SK-N-SH (cell line): ENCODE results near the gene RFX4. TPM values are rescaled to one million over a fixed set of nuclear protein-coding genes. Genes with fewer than 3 reads are reported as not detected.

Experiments
- CTCF ChIA-PET: fragments of 300-600, 350-600 bp; formaldehyde crosslinking; extraction: SDS; loops from one replicate; lab custom pipeline; 2021; lab: Yijun Ruan, JAX
- POLR2A ChIA-PET: fragments of 350-600 bp; sonication (Branson Sonifier 250); formaldehyde crosslinking; extraction: SDS; loops from one replicate; lab custom pipeline; 2020; ENCODE audit warnings: antibody characterized with exemption, inconsistent platforms; lab: Yijun Ruan, JAX
- DNase-seq: peaks from one replicate; pipeline ENCODE4 v3.0.0; 2012
- H2AFZ ChIP-seq: fragments of 200-600 bp; sonication (generic); 2 replicates; pipeline ENCODE4 v1.8.1; 2016; ENCODE audit warnings: antibody characterized with exemption, mild to moderate bottlenecking, low read depth
- H3F3A ChIP-seq: fragments of 200-600 bp; sonication (generic); replicated peaks from 2 replicates; pipeline ENCODE3; 2016; ENCODE audit warnings: antibody characterized with exemption, mild to moderate bottlenecking; ENCODE audit not compliant: insufficient read depth
- H3K27ac ChIP-seq, 2 experiments: fragments of 200-500 bp in 1 of 2; fragments of 200-600 bp in 1 of 2; sonication (Bioruptor generic) in 1 of 2; sonication (generic), shearing (Covaris generic) in 1 of 2; 2 replicates each; pipeline versions ENCODE4 v1.5.1 to v1.6.1; 2014 to 2016; ENCODE audit warnings: low read depth in 2 of 2, inconsistent platforms in 1 of 2, low read length in 1 of 2, mild to moderate bottlenecking in 1 of 2, mixed read lengths in 1 of 2
- H3K27me3 ChIP-seq: fragments of 200-600 bp; sonication (generic), shearing (Covaris generic); 2 replicates; pipeline ENCODE4 v1.6.1; 2016; ENCODE audit warnings: mixed run types; ENCODE audit not compliant: insufficient read depth
- H3K36me3 ChIP-seq, 2 experiments: fragments of 200-500 bp in 1 of 2; fragments of 200-600 bp in 1 of 2; sonication (Bioruptor generic) in 1 of 2; sonication (generic) in 1 of 2; replicated peaks in 1 of 2; 2 replicates each; pipeline versions ENCODE3 to v1.5.1; 2014 to 2016; ENCODE audit warnings: low read length in 1 of 2, mild to moderate bottlenecking in 1 of 2; ENCODE audit not compliant: insufficient read depth in 2 of 2, control insufficient read depth in 1 of 2
- H3K4me1 ChIP-seq, 2 experiments: fragments of 200-500 bp in 1 of 2; fragments of 200-600 bp in 1 of 2; sonication (Bioruptor generic) in 1 of 2; sonication (generic), shearing (Covaris generic) in 1 of 2; 2 replicates each; pipeline versions ENCODE4 v1.5.1 to v1.6.1; 2014 to 2016; ENCODE audit warnings: low read depth in 1 of 2, low read length in 1 of 2, mixed run types in 1 of 2; ENCODE audit not compliant: insufficient read depth in 2 of 2, control insufficient read depth in 1 of 2
- H3K4me2 ChIP-seq: fragments of 200-600 bp; sonication (generic), shearing (Covaris generic); 2 replicates; pipeline ENCODE4 v1.6.1; 2017; ENCODE audit warnings: mixed run types
- H3K4me3 ChIP-seq, 2 experiments: fragments of 200-500 bp in 1 of 2; fragments of 200-600 bp in 1 of 2; sonication (Bioruptor generic) in 1 of 2; sonication (generic), shearing (Covaris generic) in 1 of 2; 2 replicates each; pipeline versions ENCODE4 v1.5.1 to v1.8.1; 2014 to 2016; ENCODE audit warnings: low read depth in 2 of 2, inconsistent platforms in 1 of 2, low read length in 1 of 2, mild to moderate bottlenecking in 1 of 2, mixed read lengths in 1 of 2, moderate library complexity in 1 of 2
- H3K79me2 ChIP-seq: fragments of 200-600 bp; sonication (generic); 2 replicates; pipeline ENCODE4 v1.8.1; 2017; ENCODE audit warnings: mild to moderate bottlenecking; ENCODE audit not compliant: insufficient read depth
- H3K9ac ChIP-seq: fragments of 200-600 bp; sonication (generic); 2 replicates; pipeline ENCODE4 v1.6.1; 2017; ENCODE audit warnings: mixed run types
- H3K9me2 ChIP-seq: fragments of 200-600 bp; sonication (generic); 2 replicates; pipeline ENCODE4 v1.6.1; 2017; ENCODE audit warnings: mixed run types
- H3K9me3 ChIP-seq: fragments of 200-600 bp; sonication (generic); 2 replicates; pipeline ENCODE4 v1.6.1; 2017; ENCODE audit warnings: mixed run types, mild to moderate bottlenecking, moderate library complexity
- H4K20me1 ChIP-seq: fragments of 200-600 bp; sonication (generic); 2 replicates; pipeline ENCODE4 v1.6.1; 2017; ENCODE audit warnings: mild to moderate bottlenecking, mixed run types; ENCODE audit not compliant: insufficient read depth
- CHD2 ChIP-seq: fragments of 150-350 bp; IDR thresholded peaks from 2 replicates; pipeline ENCODE4 v1.6.1; 2018; ENCODE audit warnings: low read length; ENCODE audit not compliant: partially characterized antibody
- ELF1 ChIP-seq: IDR thresholded peaks from 2 replicates; pipeline ENCODE4 v1.4.0; 2012
- EZH2phosphoT487 ChIP-seq: fragments of 200-600 bp; sonication (generic); IDR thresholded peaks from 2 replicates; pipeline ENCODE4 v1.6.1; 2017; ENCODE audit warnings: low read depth, mixed run types, mild to moderate bottlenecking, antibody characterized with exemption, moderate library complexity, borderline replicate concordance
- FOXM1 ChIP-seq: IDR thresholded peaks from 2 replicates; pipeline ENCODE4 v1.4.0; 2012; ENCODE audit warnings: low read depth, mild to moderate bottlenecking
- GATA2 ChIP-seq: sonication (generic); formaldehyde crosslinking; IDR thresholded peaks from 2 replicates; pipeline ENCODE4 v1.5.0; 2020; ENCODE audit warnings: mild to moderate bottlenecking, missing genetic modification reagents
- NFIC ChIP-seq: IDR thresholded peaks from 2 replicates; pipeline ENCODE4 v1.4.0; 2012; ENCODE audit warnings: borderline replicate concordance
- NRF1 ChIP-seq: IDR thresholded peaks from 2 replicates; pipeline ENCODE4 v1.6.1; 2012; ENCODE audit warnings: low read depth, mild to moderate bottlenecking, low read length
- POLR2AphosphoS5 ChIP-seq: IDR thresholded peaks from 2 replicates; pipeline ENCODE4 v1.6.1; 2012; ENCODE audit warnings: low read depth, low read length
- RXRA ChIP-seq: IDR thresholded peaks from 2 replicates; pipeline ENCODE4 v1.4.0; 2012; ENCODE audit warnings: low read depth, mild to moderate bottlenecking, borderline replicate concordance
- SMC3 ChIP-seq: IDR thresholded peaks from 2 replicates; pipeline ENCODE4 v1.6.1; 2012; ENCODE audit warnings: low read depth, low read length, improper control_type of control experiment
- TAF1 ChIP-seq: IDR thresholded peaks from 2 replicates; pipeline ENCODE4 v1.6.1; 2012; ENCODE audit warnings: low read depth, mild to moderate bottlenecking, low read length, moderate library complexity, borderline replicate concordance
- TCF12 ChIP-seq: IDR thresholded peaks from 2 replicates; pipeline ENCODE4 v1.4.0; 2012
- TEAD4 ChIP-seq: IDR thresholded peaks from 2 replicates; pipeline ENCODE4 v1.4.0; 2012; ENCODE audit warnings: mild to moderate bottlenecking, borderline replicate concordance; ENCODE audit not compliant: insufficient read depth
- WGBS: methylation state at CpG from one replicate; pipeline ENCODE4 v1.1.6; 2017; ENCODE audit warnings: low lambda C conversion rate; 5-methylcytosine and 5-hydroxymethylcytosine counted together
- polyA plus RNA-seq, 3 experiments: library from polyadenylated mRNA; depleted of rRNA; stranded (reverse); fragments of >200 nt; gene quantifications; 2 replicates each; pipeline ENCODE4 v1.2.3, GENCODE V29; 2012
- TF ChIP-seq, protein P1 (sequence below): IDR thresholded peaks from 2 replicates; pipeline ENCODE4 v1.6.1; 2012; ENCODE audit warnings: mild to moderate bottlenecking, low read depth, low read length, moderate library complexity
- TF ChIP-seq, protein P2 (sequence below): fragments of 200-600 bp; sonication (generic); IDR thresholded peaks from 2 replicates; pipeline ENCODE4 v1.6.1; 2017; ENCODE audit warnings: antibody characterized with exemption, mild to moderate bottlenecking, moderate library complexity
- TF ChIP-seq, protein P3 (sequence below): IDR thresholded peaks from 2 replicates; pipeline ENCODE4; 2012
- TF ChIP-seq, protein P4 (sequence below): fragments of 150-350 bp; IDR thresholded peaks from 2 replicates; pipeline ENCODE4 v1.6.1; 2017; ENCODE audit warnings: antibody characterized with exemption, low read length, low read depth, borderline replicate concordance
- TF ChIP-seq, protein P5 (sequence below): fragments of 150-350 bp; IDR thresholded peaks from 2 replicates; pipeline ENCODE4 v1.6.1; 2016; ENCODE audit warnings: mild to moderate bottlenecking, low read depth, low read length

RFX4 gene
- polyA plus RNA-seq, 1 of the 3 experiments (the other 2 are of a cell fraction): not detected

DNA sequence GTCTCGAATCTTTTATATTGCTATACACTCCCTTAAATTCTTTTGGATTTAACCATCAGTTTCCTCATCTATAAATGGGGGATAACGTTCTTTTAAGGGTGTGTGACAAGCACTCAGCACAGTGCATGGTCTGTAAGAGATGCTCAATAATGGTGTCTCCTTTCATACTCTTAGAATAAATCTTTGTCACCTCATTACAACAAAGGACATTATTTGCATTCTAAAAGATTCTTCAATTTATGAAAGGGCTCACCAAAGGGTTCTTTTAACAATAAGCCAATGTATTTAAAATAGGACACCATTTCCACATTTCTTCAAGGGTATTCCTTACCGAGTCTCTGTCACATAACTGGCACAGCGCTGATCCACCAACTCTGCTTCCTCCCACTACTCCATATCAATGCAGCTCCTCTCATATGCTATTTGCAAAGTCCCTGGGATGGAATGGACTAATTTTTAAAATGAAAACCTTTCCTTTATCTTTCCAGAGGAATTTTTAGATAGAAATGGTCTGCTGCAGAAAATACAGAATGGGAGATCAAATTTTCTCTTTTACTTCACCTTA, 162.5 kb downstream of the RFX4 start:
- Histone ChIP-seq H3K36me3 (no peaks in the 10 kb centered on the region), H3K4me2 (no peak overlapping the region), H2AFZ (no peak overlapping the region), H3K4me3 (no peak overlapping the region), H4K20me1 (no peaks in the 10 kb centered on the region), H3F3A (no peaks in the 10 kb centered on the region), H3K4me1 (no peaks in the 10 kb centered on the region), H3K9me2 (no peaks in the 10 kb centered on the region), H3K9me3 (no peaks in the 10 kb centered on the region), H3K9ac (no peak overlapping the region), H3K79me2 (no peaks in the 10 kb centered on the region), H3K27ac (no peak overlapping the region), H3K27me3 (no peaks in the 10 kb centered on the region)
- DNase-seq: no peak
- CTCF ChIA-PET: no interaction called here
- no peak for TF ChIP-seq TCF12
- TF ChIP-seq, protein P1, sequence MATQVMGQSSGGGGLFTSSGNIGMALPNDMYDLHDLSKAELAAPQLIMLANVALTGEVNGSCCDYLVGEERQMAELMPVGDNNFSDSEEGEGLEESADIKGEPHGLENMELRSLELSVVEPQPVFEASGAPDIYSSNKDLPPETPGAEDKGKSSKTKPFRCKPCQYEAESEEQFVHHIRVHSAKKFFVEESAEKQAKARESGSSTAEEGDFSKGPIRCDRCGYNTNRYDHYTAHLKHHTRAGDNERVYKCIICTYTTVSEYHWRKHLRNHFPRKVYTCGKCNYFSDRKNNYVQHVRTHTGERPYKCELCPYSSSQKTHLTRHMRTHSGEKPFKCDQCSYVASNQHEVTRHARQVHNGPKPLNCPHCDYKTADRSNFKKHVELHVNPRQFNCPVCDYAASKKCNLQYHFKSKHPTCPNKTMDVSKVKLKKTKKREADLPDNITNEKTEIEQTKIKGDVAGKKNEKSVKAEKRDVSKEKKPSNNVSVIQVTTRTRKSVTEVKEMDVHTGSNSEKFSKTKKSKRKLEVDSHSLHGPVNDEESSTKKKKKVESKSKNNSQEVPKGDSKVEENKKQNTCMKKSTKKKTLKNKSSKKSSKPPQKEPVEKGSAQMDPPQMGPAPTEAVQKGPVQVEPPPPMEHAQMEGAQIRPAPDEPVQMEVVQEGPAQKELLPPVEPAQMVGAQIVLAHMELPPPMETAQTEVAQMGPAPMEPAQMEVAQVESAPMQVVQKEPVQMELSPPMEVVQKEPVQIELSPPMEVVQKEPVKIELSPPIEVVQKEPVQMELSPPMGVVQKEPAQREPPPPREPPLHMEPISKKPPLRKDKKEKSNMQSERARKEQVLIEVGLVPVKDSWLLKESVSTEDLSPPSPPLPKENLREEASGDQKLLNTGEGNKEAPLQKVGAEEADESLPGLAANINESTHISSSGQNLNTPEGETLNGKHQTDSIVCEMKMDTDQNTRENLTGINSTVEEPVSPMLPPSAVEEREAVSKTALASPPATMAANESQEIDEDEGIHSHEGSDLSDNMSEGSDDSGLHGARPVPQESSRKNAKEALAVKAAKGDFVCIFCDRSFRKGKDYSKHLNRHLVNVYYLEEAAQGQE: no peak
- TF ChIP-seq, protein P2, sequence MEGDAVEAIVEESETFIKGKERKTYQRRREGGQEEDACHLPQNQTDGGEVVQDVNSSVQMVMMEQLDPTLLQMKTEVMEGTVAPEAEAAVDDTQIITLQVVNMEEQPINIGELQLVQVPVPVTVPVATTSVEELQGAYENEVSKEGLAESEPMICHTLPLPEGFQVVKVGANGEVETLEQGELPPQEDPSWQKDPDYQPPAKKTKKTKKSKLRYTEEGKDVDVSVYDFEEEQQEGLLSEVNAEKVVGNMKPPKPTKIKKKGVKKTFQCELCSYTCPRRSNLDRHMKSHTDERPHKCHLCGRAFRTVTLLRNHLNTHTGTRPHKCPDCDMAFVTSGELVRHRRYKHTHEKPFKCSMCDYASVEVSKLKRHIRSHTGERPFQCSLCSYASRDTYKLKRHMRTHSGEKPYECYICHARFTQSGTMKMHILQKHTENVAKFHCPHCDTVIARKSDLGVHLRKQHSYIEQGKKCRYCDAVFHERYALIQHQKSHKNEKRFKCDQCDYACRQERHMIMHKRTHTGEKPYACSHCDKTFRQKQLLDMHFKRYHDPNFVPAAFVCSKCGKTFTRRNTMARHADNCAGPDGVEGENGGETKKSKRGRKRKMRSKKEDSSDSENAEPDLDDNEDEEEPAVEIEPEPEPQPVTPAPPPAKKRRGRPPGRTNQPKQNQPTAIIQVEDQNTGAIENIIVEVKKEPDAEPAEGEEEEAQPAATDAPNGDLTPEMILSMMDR: no peak
- TF ChIP-seq CHD2: no peak
- TF ChIP-seq, protein P3, sequence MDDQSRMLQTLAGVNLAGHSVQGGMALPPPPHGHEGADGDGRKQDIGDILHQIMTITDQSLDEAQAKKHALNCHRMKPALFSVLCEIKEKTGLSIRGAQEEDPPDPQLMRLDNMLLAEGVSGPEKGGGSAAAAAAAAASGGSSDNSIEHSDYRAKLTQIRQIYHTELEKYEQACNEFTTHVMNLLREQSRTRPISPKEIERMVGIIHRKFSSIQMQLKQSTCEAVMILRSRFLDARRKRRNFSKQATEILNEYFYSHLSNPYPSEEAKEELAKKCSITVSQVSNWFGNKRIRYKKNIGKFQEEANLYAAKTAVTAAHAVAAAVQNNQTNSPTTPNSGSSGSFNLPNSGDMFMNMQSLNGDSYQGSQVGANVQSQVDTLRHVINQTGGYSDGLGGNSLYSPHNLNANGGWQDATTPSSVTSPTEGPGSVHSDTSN: no peak
- no peak for TF ChIP-seq ELF1
- no peak for TF ChIP-seq FOXM1
- TF ChIP-seq NFIC: no peak
- TF ChIP-seq EZH2phosphoT487: no peak
- TF ChIP-seq TAF1: no peak
- no peak for TF ChIP-seq POLR2AphosphoS5
- no peak for TF ChIP-seq NRF1
- no peak for TF ChIP-seq GATA2 (CRISPR knock-in tag)
- TF ChIP-seq, protein P4, sequence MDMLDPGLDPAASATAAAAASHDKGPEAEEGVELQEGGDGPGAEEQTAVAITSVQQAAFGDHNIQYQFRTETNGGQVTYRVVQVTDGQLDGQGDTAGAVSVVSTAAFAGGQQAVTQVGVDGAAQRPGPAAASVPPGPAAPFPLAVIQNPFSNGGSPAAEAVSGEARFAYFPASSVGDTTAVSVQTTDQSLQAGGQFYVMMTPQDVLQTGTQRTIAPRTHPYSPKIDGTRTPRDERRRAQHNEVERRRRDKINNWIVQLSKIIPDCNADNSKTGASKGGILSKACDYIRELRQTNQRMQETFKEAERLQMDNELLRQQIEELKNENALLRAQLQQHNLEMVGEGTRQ: no peak
- no peak for TF ChIP-seq SMC3
- no peak for TF ChIP-seq TEAD4
- TF ChIP-seq, protein P5, sequence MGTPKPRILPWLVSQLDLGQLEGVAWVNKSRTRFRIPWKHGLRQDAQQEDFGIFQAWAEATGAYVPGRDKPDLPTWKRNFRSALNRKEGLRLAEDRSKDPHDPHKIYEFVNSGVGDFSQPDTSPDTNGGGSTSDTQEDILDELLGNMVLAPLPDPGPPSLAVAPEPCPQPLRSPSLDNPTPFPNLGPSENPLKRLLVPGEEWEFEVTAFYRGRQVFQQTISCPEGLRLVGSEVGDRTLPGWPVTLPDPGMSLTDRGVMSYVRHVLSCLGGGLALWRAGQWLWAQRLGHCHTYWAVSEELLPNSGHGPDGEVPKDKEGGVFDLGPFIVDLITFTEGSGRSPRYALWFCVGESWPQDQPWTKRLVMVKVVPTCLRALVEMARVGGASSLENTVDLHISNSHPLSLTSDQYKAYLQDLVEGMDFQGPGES: no peak
- no peak for TF ChIP-seq RXRA
- WGBS: 69% methylated on average over 4 of the region's 4 CpGs
- POLR2A ChIA-PET: no interaction called here
